HG02798 (cell line): ENCODE data around the gene STX2.
"Not testable (repeated sequence)": the region's sequence is repeated elsewhere in the genome, so short reads cannot be mapped to it uniquely, and the experiment has no call there.

ENCODE experiments used
- ATAC-seq: cut with Tn5 transposase; IDR thresholded peaks from one replicate; pipeline ENCODE4 v1.9.1; 2021; ENCODE audit warnings: mild to moderate bottlenecking; ENCODE audit not compliant: unreplicated experiment, poor library complexity

Gene STX2

GRCh38 chr12:130870442-130871285, 31.6 kb upstream of the STX2 start:
- peak; percentile 49 for ATAC-seq

DNA sequence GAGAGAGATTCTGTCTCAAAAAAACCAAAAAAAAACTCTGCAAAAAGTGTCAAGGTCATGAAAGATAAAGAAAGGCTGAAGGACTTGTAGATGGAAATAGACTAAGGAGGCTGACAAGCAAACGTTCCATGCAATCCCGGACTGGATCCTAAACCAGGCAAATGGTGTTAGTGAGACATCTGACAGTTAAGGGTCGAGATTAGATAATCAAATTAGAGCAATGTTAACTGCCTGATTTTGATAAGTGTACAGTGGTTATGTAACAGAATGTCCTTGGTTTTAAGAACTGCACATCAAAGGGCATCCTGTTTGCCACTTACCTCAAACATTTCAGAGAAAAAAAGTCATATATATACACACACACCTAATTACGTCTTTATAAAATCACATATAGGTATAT, 29.4 kb upstream of the STX2 start:
- ATAC-seq: no peak

GRCh38 chr12:130863298-130863697, 24.2 kb upstream of the STX2 start:
- no peak for ATAC-seq

DNA sequence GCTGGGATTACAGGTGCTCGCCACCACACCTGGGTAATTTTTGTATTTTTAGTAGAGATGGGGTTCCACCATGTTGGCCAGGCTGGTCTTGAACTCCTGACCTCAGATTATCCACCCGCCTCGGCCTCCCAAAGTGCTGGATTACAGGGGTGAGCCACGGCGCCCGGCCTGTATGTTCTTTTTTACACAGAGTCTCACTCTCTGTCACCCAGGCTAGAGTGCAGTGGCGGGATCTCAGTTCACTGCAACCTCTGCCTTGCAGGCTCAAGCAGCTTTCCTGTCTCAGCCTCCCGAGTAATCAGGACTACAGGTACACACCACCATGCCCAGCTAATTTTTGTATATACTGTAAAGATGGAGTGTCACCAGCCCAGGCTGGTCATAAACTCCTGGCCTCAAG, 23.7 kb upstream of the STX2 start:
- not testable (repeated sequence) for ATAC-seq

- no peak for ATAC-seq
Observed at GRCh38 chr12:130862161-130862560, 23.1 kb upstream of the STX2 start.

DNA sequence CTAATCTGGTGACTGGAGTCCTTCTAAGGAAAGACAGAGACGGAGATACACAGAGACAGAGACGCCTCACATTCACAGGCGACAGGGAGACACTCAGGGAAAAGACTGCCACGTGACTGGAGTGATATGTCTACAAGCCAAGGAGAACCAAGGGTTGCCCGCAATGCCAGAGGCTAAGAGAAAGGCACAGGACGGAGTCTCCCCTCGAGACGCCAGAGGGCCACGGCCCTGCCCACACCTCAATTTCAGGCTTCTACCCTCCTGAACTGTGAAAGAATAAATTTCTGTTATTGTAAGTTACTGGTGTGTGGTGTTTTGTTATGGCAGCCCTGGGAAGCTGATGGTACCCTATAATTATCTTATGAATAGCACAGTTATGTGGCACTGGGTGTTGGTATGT, 21.3 kb upstream of the STX2 start:
- ATAC-seq: no peak

DNA sequence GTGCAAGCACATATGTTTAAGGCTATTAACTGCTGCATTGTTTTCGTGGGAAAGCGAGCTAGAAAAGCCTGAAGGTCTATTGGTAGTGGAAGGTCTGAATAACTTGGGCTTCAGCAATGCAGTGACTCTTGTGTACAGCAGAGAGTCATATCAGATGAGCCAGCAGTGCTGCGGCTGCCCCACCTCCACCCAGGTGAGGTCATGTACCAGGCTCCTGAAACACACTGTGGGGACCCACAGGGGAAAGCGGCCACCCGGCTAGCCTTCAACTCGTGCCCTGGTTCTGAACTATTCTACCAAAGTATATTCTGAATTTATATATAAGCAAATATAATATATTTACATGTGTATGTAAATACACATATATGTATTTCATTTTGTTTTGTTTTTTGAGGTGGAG, 20.1 kb upstream of the STX2 start:
- ATAC-seq: no peak

DNA sequence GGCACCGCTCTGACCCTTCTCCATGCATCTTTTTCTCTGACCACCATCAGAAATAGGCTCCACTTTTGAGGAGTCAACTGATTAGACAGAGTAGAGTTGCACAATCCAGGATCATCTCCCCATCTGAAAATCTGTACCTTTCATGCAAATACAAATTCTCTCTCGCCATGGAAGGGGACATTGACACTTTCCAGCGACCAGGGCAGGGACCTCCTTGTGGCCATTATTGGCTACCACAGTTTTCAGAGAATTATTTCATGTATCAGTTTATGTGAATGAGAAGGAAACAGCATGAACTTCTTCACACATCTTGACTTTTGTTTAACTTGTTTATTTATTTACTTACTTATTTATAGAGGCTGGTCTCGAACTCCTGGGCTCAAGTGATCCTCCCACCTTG, 19.0 kb upstream of the STX2 start:
- no peak for ATAC-seq

DNA sequence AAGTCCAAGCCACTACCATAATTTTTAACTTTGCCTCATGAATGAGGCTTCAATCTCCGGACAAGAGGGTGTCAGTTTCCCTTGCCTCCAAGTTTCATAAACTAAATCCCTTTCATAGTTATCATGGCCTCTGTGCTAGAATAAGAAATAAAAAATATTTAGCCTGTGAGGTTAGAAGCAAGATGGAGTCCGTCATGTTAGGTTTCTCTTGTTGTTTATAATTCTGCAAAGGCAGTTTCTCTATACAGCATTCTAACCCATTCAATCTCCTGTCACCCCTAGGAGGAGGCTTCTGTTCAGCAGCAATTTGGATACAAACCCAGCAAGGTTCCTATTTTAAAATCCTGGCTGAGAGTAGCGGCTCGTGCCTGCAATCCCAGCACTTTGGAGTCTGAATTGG, 17.0 kb upstream of the STX2 start:
- no peak for ATAC-seq

GRCh38 chr12:130850418-130851021, 11.5 kb upstream of the STX2 start:
- no peak for ATAC-seq

GRCh38 chr12:130849561-130850417, 10.7 kb upstream of the STX2 start:
- ATAC-seq: no peak

GRCh38 chr12:130848785-130849305, 9.8 kb upstream of the STX2 start:
- ATAC-seq: not testable (repeated sequence)

GRCh38 chr12:130848105-130848504, 9.1 kb upstream of the STX2 start:
- ATAC-seq: not testable (repeated sequence)

- ATAC-seq: no peak
Observed at GRCh38 chr12:130847112-130847511, 8.1 kb upstream of the STX2 start.

GRCh38 chr12:130846369-130846768, 7.3 kb upstream of the STX2 start:
- ATAC-seq: no peak

GRCh38 chr12:130839770-130840404, 837 bp upstream of the STX2 start:
- ATAC-seq: no peak

GRCh38 chr12:130838284-130838950, 633 bp downstream of the STX2 start:
- ATAC-seq: peak; percentile 17

- no peak for ATAC-seq
Observed at GRCh38 chr12:130835436-130835835, 3.6 kb downstream of the STX2 start.

DNA sequence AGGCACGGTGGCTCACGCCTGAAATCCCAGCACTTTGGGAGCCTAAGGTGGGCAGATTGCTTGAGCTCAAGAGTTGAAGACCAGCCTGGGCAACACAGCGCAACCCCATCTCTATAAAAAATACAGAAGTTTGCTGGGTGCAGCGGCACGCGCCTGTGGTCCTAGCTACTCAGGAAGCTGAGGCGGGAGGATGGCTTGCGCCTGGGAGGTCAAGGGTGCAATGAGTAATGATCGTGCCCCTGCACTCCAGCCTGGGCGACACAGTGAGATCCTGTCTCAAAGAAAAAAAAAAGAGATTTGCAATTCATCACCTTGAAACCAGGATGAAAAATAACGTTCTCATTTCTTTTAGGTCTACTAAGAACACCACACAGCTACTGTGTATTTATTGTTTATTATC, 4.0 kb downstream of the STX2 start:
- ATAC-seq: no peak
